T47D (cell line): Measurements from ENCODE around the gene FBXL13.

Source experiments
- DNase-seq, 2 experiments: peaks; one replicate each; pipeline versions ENCODE4 v3.0.0 to v3.0.0-alpha.2; 2011 to 2012; ENCODE audit warnings: low read depth in 1 of 2, low spot score in 1 of 2
- JUND ChIP-seq: IDR thresholded peaks from 2 replicates; pipeline ENCODE4 v1.6.1; 2012; ENCODE audit warnings: low read depth
- in situ Hi-C: cut with HindIII; loops from 2 replicates; pipeline ENCODE4 v1.10.0; 2016; ENCODE audit warnings: low sequenced_read_pairs, low pct_unique_long_range_greater_than_20kb

Gene FBXL13

DNA sequence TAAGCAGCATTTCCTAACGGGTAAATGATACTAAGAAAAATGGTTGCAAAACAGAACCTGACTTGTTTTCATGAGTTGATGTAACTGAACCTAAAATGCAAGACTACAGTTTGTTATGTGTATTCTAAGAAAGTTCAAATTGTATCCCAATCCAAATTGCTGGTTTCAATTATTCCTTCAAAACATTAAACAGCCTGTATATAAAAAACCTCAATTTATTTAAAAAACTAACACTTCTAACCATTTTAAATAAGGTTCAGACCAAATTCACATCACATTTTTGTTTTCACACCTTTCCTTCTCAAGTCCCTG lies 80.9 kb downstream of the FBXL13 start:
- DNase-seq: no peak
- TF ChIP-seq JUND: no peak
- in situ Hi-C loops: no loop called here

DNA sequence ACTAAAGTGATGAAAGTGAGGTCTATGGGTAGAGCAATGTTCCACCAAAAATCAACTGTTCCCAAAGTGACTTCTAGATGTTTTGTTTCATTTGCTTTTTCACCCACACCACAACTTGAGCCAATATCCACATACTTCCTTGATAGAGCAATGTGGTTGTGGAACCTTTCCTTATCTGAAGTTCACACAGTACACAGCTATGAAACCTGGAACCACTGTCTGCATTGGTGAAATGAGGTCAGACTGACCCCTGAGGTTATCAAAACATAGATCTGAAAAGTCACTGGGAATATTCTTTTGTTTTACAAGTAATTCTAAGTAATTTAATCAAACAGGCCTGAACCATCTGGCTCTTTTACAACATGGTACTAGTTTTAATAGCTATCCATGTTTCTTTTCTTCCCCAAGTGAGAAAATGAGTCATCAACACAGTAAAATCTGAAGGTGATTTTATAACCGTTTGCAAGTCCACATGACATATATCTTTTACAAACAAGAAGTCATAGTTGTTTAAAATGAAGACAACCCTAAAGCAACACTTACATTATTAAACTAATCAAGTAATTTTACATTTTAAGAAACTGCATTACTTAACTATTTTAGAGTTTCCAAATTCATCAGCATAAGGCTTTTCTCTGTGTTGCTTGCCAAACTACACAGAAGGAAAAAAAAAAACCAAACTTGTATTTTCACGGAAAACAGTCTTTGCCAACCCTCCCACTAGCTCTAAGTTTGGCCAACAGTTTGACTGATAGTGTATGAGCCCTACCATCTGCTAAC lies 81.5 kb downstream of the FBXL13 start:
- no peak for DNase-seq
- no peak for TF ChIP-seq JUND
- in situ Hi-C loops: no loop called here

GRCh38 chr7:102992509-102992937 lies 82.1 kb downstream of the FBXL13 start:
- no peak for TF ChIP-seq JUND
- no peak for DNase-seq
- in situ Hi-C loops: no loop called here

GRCh38 chr7:102991540-102992214 lies 82.9 kb downstream of the FBXL13 start:
- in situ Hi-C loops: no loop called here

GRCh38 chr7:102991077-102991539 lies 83.5 kb downstream of the FBXL13 start:
- no peak for TF ChIP-seq JUND
- in situ Hi-C loops: no loop called here
- DNase-seq: no peak

More at GRCh38 chr7:102991540-102992214, 82.9 kb downstream of the FBXL13 start:
- no peak for TF ChIP-seq JUND
- DNase-seq: peak in 1 of 2 experiments; percentile 22

- DNase-seq: no peak
- no peak for TF ChIP-seq JUND
- in situ Hi-C loops: no loop called here
These were observed 84.0 kb downstream of the FBXL13 start for GRCh38 chr7:102990642-102991041.

DNA sequence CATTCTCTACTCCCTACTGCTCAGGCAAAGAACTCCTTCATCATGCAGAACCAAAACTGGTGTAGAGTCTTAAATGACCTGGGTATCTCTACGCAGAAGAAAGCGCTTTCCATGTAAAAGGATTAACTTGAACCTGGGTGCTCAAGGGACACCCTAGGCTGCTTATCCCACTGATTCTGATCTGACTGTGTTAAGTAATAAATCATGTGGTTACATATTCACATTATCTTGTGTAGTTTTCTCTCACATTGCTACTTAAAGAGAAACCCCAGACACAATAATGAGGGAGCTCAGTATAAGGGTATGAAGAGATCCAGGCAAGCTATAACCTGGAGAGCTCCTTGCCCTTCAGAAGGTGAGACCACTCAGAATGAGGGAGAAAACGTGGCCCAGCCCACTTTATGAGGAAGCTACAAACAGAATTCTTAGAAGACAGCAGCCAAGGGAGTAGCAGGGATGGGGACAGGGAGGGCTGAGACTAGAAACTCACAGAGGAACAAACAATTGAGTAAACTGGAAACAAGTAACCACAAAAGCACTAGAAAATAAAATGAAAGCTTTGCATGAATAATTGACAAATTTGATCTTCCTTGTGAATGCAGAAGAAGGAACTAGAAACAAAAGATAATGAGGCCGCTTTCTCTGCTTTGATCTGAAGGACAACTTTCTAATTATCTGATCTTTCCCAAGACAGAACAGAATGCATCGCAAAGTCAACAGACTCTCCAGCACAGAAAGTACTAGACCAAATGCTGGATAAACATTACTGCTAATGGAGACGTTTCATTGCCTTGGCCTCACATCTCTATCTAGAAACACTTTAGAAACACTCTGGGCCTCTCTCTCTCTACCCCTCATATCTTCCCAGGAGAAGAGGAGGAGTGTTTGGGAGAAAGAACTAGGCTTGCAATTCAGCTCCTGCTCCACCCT lies 85.7 kb downstream of the FBXL13 start:
- no peak for TF ChIP-seq JUND
- in situ Hi-C loops: no loop called here
- DNase-seq: no peak

GRCh38 chr7:102988088-102988487 lies 86.5 kb downstream of the FBXL13 start:
- no peak for TF ChIP-seq JUND
- no peak for DNase-seq
- in situ Hi-C loops: no loop called here

DNA sequence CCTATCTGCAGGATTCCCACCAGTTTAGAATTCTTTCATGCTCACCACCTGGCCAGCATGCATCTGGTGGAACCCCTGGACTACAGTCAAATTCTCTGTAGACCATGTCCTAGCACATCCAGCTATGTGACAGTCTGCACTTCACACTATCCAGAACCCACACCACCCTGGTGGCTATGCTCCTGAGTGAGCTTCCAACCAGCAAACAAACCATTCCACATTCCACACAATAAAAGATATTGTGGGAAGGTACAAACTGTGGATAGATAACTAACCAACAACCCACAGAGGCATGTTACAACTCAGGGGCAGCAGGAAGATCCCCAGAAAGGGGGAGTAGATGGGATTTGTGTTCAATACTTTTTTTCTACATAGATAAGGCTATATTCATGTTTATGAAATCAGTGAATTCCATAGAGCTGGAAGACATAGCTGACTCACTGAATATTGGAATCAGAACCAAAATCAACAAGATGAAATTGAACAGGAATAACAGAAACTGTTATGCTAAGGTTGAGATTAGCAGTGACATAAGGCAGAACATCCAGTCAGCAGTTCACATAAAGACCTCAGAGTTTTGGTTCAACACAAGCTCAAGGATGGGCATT lies 89.3 kb downstream of the FBXL13 start:
- in situ Hi-C loops: no loop called here
- no peak for DNase-seq
- no peak for TF ChIP-seq JUND

- DNase-seq: no peak
- no peak for TF ChIP-seq JUND
- in situ Hi-C loops: no loop called here
These were observed 91.0 kb downstream of the FBXL13 start for GRCh38 chr7:102983602-102984001.

GRCh38 chr7:102982235-102982634 lies 92.4 kb downstream of the FBXL13 start:
- DNase-seq: no peak
- in situ Hi-C loops: no loop called here

GRCh38 chr7:102981451-102981850 lies 93.1 kb downstream of the FBXL13 start:
- no peak for DNase-seq
- in situ Hi-C loops: no loop called here
- TF ChIP-seq JUND: no peak

More at GRCh38 chr7:102982235-102982634, 92.4 kb downstream of the FBXL13 start:
- no peak for TF ChIP-seq JUND

DNA sequence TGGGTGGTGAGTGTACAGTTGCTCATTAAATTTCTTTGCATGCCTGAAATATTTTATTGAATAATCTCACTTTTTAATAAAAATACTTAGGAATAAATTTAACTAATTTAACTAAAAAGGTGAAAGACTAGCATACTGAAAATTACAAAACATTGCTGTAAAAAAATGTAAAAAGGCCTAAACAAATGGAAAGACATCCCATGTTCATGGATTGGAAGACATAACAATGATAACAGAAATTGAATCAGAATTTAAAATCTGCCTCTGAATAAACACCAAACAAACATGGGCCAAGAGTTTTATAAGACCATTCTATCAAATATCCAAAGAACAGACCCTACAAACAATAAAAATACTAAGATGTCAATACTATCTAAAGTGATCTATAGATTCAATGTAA lies 94.9 kb downstream of the FBXL13 start:
- TF ChIP-seq JUND: no peak
- in situ Hi-C loops: no loop called here
- no peak for DNase-seq
